Activated T-cell treated with anti-CD3 and anti-CD28 coated beads, Interleukin-2, amount 50 U/mL, for 72 hours (primary cell): Measurements from ENCODE around the gene SLC12A8. TPM values are rescaled to one million over a fixed set of nuclear protein-coding genes. Genes with fewer than 3 reads are reported as not detected.

Experiments used
- total RNA-seq, 2 donors: library from RNA; stranded (reverse); gene quantifications; one replicate each; pipeline ENCODE4 v1.2.3, GENCODE V29; 2022

SLC12A8 gene
- total RNA-seq, 2 donors from 2014 or later, result 0.53 to 2.2 TPM

Other genes starting within 250 kb of the SLC12A8 start
- 1 to 10 TPM; 7.4 to 9.5 TPM for gene HEG1, start 156.8 kb downstream of the SLC12A8 start, total RNA-seq
- 10 to 100 TPM; 42.0 to 44.7 TPM for gene ZNF148, start 162.6 kb upstream of the SLC12A8 start, total RNA-seq